OCI-LY7 (cell line): ENCODE results near the gene LACC1. TPM values are rescaled to one million over a fixed set of nuclear protein-coding genes. Genes with fewer than 3 reads are reported as not detected.

Experiments used
- BruUV-seq: library from RNA; stranded (reverse); fragments of 400-500 nt; replicated peaks from 2 replicates; lab custom pipeline; 2021; lab: Mats Ljungman, UMichigan
- CTCF ChIA-PET: fragments of 300-600 bp; sonication (Branson Sonifier 250); formaldehyde crosslinking; loops from one replicate; lab custom pipeline; 2022; ENCODE audit warnings: antibody characterized with exemption; ENCODE audit not compliant: unreplicated experiment; lab: Charles Lee
- POLR2A ChIA-PET: fragments of 300-600 bp; sonication (Branson Sonifier 250); formaldehyde crosslinking; loops from one replicate; lab custom pipeline; 2022; ENCODE audit warnings: antibody characterized with exemption; lab: Charles Lee
- DNase-seq: peaks from one replicate; pipeline ENCODE4 v3.0.0-alpha.2; 2015; ENCODE audit warnings: low spot score
- H2AFZ ChIP-seq: fragments of 200-600 bp; sonication (generic), shearing (Covaris generic); 2 replicates; pipeline ENCODE4 v1.6.1; 2014; ENCODE audit warnings: mild to moderate bottlenecking, antibody characterized with exemption, low read length, moderate library complexity
- H3K27ac ChIP-seq: fragments of 200-600 bp; sonication (generic); 2 replicates; pipeline ENCODE4 v1.5.1; 2014; ENCODE audit warnings: mixed run types, low read depth, mild to moderate bottlenecking, moderate library complexity, low read length, inconsistent platforms; ENCODE audit not compliant: poor library complexity, severe bottlenecking
- H3K36me3 ChIP-seq: fragments of 200-600 bp; sonication (generic); 2 replicates; pipeline ENCODE4 v1.6.1; 2014; ENCODE audit warnings: mild to moderate bottlenecking, antibody characterized with exemption, low read length, moderate library complexity, mixed read lengths; ENCODE audit not compliant: insufficient read depth
- H3K4me1 ChIP-seq: fragments of 200-600 bp; sonication (generic); 2 replicates; pipeline ENCODE4 v1.5.1; 2014; ENCODE audit warnings: mild to moderate bottlenecking, low read length; ENCODE audit not compliant: insufficient read depth, poor library complexity, severe bottlenecking
- H3K4me2 ChIP-seq: fragments of 200-600 bp; sonication (generic); 2 replicates; pipeline ENCODE4 v1.6.1; 2014; ENCODE audit warnings: mild to moderate bottlenecking, low read length
- H3K4me3 ChIP-seq: fragments of 200-600 bp; sonication (generic); 2 replicates; pipeline ENCODE4 v1.5.1; 2014; ENCODE audit warnings: mild to moderate bottlenecking, low read depth, low read length; ENCODE audit not compliant: poor library complexity, severe bottlenecking
- H3K79me2 ChIP-seq: fragments of 200-600 bp; sonication (generic); 2 replicates; pipeline ENCODE4 v1.6.1; 2016; ENCODE audit warnings: low read depth, mild to moderate bottlenecking, low read length, moderate library complexity, mixed read lengths; ENCODE audit not compliant: insufficient read depth
- H3K9me2 ChIP-seq: fragments of 200-600 bp; sonication (generic); 2 replicates; pipeline ENCODE4 v1.6.1; 2016; ENCODE audit warnings: mild to moderate bottlenecking, low read length, mixed read lengths; ENCODE audit not compliant: insufficient read depth
- H3K9me3 ChIP-seq: fragments of 200-600 bp; sonication (generic); 2 replicates; pipeline ENCODE4 v1.6.1; 2014; ENCODE audit warnings: mild to moderate bottlenecking, mixed run types, low read length, mixed read lengths
- H4K20me1 ChIP-seq: fragments of 200-600 bp; sonication (generic); 2 replicates; pipeline ENCODE4 v1.6.1; 2014; ENCODE audit warnings: mild to moderate bottlenecking, antibody characterized with exemption, low read length, moderate library complexity, mixed read lengths; ENCODE audit not compliant: insufficient read depth
- EZH2phosphoT487 ChIP-seq: fragments of 200-600 bp; sonication (generic); IDR thresholded peaks from 2 replicates; pipeline ENCODE4 v1.6.1; 2018; ENCODE audit warnings: low read depth, borderline replicate concordance, mild to moderate bottlenecking, mixed run types, antibody characterized with exemption, low read length, moderate library complexity, mixed read lengths
- intact Hi-C: fragments of 100-400 bp; cut with micrococcal nuclease; formaldehyde crosslinking; loops from one replicate; pipeline ENCODE4 v1.10.0; 2022; ENCODE audit not compliant: unreplicated experiment
- total RNA-seq, 2 experiments: library from RNA; depleted of rRNA in 1 of 2; stranded (reverse); fragments of >200 nt in 1 of 2; shearing (Covaris generic) in 1 of 2; gene quantifications; 2 replicates each; pipeline ENCODE4 v1.2.3, GENCODE V29; 2014 to 2022
- TF ChIP-seq, protein P1 (sequence below): fragments of 200-600 bp; sonication (generic); conservative IDR thresholded peaks from 2 replicates; pipeline ENCODE4 v1.5.1; 2014; ENCODE audit warnings: mild to moderate bottlenecking, antibody characterized with exemption, low read length, moderate library complexity, mixed read lengths

The LACC1 gene
- total RNA-seq, 2 experiments from 2014 or later, result 3.5 to 11.3 TPM

DNA sequence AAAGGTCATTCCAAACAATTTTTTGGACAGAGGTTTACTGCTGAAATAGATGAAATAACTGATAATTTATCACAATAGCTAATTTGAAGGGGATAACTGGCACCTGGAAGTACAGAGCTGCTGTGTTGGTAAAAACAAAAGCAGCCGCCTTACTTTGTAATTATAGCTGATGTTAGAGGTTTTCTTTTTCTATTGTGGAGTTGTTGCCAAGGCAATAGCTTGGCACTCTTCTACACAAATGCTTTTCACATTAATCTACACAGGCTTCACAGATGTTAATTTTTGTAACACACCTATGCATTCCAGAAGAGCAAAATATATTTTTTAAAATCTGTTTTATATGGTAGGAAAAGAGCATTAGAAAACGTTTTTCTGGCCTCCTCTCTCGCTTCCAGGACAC is 56.9 kb downstream of the LACC1 start:
- intact Hi-C loops, result no loop called here
- Histone ChIP-seq H3K79me2 (no peaks in the 10 kb centered on the region), H3K9me3 (no peaks in the 10 kb centered on the region), H3K36me3 (no peaks in the 10 kb centered on the region), H3K9me2 (no peaks in the 10 kb centered on the region), H3K4me1 (no peaks in the 10 kb centered on the region), H3K4me2 (no peak overlapping the region), H3K27ac (no peak overlapping the region), H4K20me1 (no peaks in the 10 kb centered on the region), H3K4me3 (no peak overlapping the region), H2AFZ (no peak overlapping the region)
- POLR2A ChIA-PET, result no interaction called here
- TF ChIP-seq, protein P1, sequence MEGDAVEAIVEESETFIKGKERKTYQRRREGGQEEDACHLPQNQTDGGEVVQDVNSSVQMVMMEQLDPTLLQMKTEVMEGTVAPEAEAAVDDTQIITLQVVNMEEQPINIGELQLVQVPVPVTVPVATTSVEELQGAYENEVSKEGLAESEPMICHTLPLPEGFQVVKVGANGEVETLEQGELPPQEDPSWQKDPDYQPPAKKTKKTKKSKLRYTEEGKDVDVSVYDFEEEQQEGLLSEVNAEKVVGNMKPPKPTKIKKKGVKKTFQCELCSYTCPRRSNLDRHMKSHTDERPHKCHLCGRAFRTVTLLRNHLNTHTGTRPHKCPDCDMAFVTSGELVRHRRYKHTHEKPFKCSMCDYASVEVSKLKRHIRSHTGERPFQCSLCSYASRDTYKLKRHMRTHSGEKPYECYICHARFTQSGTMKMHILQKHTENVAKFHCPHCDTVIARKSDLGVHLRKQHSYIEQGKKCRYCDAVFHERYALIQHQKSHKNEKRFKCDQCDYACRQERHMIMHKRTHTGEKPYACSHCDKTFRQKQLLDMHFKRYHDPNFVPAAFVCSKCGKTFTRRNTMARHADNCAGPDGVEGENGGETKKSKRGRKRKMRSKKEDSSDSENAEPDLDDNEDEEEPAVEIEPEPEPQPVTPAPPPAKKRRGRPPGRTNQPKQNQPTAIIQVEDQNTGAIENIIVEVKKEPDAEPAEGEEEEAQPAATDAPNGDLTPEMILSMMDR, result no peak
- TF ChIP-seq EZH2phosphoT487, result no peak
- BruUV-seq, result no TSS peak
- CTCF ChIA-PET, result no interaction called here
- no peak for DNase-seq

DNA sequence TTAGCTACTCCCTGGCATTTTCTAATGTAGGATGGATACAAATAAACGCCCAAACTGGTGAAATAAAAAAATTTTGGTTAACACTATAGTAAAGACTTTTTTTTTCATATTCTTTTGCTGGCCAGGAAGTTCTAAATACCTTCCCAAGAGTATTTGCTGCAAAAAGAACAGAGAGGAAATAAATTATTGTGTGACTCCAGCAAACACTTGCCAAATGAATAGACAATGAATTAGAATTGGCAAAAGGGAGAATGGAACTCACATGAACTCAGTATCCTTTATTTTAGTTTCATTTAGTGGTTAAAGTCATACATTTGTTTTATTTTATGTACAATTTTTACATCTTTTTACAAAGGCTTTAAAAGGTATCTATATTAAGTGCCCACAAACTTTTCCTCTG is 58.1 kb downstream of the LACC1 start:
- H3K9me2 ChIP-seq, result no peaks in the 10 kb centered on the region
- no peaks in the 10 kb centered on the region for H3K9me3 ChIP-seq
- H4K20me1 ChIP-seq, result no peaks in the 10 kb centered on the region
- ChIA-PET CTCF (no interaction called here), POLR2A (no interaction called here)
- no peak overlapping the region for H2AFZ ChIP-seq
- no TSS peak for BruUV-seq
- H3K4me1 ChIP-seq, result no peaks in the 10 kb centered on the region
- no peak overlapping the region for H3K4me2 ChIP-seq
- intact Hi-C loops, result no loop called here
- TF ChIP-seq, protein P1, result no peak
- no peak for TF ChIP-seq EZH2phosphoT487
- no peak overlapping the region for H3K27ac ChIP-seq
- no peak for DNase-seq
- H3K4me3 ChIP-seq, result no peak overlapping the region
- no peaks in the 10 kb centered on the region for H3K36me3 ChIP-seq
- H3K79me2 ChIP-seq, result no peaks in the 10 kb centered on the region

DNA sequence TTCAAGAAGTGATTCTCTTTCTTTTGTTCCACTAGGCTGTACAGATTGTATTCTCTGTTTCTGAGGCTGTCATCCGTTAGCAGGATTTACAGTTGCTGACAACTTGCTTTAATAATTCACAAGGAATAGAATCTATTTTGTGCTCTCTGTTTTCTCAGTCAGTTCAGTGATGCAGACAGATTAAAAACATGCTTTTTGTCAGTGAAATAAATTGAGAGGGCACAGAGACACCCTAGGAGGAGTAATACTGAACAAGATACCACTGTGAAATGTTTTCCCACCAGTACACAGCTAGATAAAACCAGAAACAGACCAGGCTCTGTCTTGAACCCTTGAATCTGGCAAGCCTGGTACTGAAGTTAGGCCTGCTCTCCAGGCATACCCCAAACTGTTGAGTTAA is 58.7 kb downstream of the LACC1 start:
- Histone ChIP-seq H3K4me2 (no peak overlapping the region), H3K4me1 (no peaks in the 10 kb centered on the region), H3K4me3 (no peak overlapping the region), H3K36me3 (no peaks in the 10 kb centered on the region), H3K9me3 (no peaks in the 10 kb centered on the region), H3K79me2 (no peaks in the 10 kb centered on the region), H3K27ac (no peak overlapping the region), H4K20me1 (no peaks in the 10 kb centered on the region), H3K9me2 (no peaks in the 10 kb centered on the region), H2AFZ (no peak overlapping the region)
- no peak for DNase-seq
- TF ChIP-seq EZH2phosphoT487, result no peak
- TF ChIP-seq, protein P1, result no peak
- intact Hi-C loops, result no loop called here
- no TSS peak for BruUV-seq
- CTCF ChIA-PET, result no interaction called here
- POLR2A ChIA-PET, result no interaction called here
